GM12878 (cell line): ENCODE measurements around the gene DCDC2C.

Source experiments
- CTCF ChIP-seq, 3 experiments: IDR thresholded peaks in 2 of 3; conservative IDR thresholded peaks in 1 of 3; 2 replicates each; pipeline ENCODE4 v1.5.1; 2011; ENCODE audit warnings: low read depth in 3 of 3, low read length in 3 of 3, mild to moderate bottlenecking in 3 of 3, control low read depth in 2 of 3, moderate library complexity in 2 of 3, inconsistent platforms in 1 of 3, mixed read lengths in 1 of 3; ENCODE audit not compliant: control insufficient read depth in 2 of 3, insufficient read depth in 1 of 3; ENCODE audit errors: extremely low read depth in 1 of 3
- ESRRA ChIP-seq: IDR thresholded peaks from 2 replicates; pipeline ENCODE4 v1.6.1; 2012; ENCODE audit warnings: mild to moderate bottlenecking, low read length, improper control_type of control experiment
- NR2C2 ChIP-seq: IDR thresholded peaks from 2 replicates; pipeline ENCODE4 v1.6.1; 2011; ENCODE audit warnings: borderline replicate concordance, low read depth; ENCODE audit not compliant: control insufficient read depth, insufficient read length
- RUNX3 ChIP-seq: IDR thresholded peaks from 2 replicates; pipeline ENCODE4 v1.6.1; 2012; ENCODE audit warnings: low read length, inconsistent platforms
- ZBTB33 ChIP-seq: fragments of 450-650 bp; IDR thresholded peaks from 2 replicates; pipeline ENCODE4 v1.6.1; 2017; ENCODE audit warnings: mild to moderate bottlenecking

GRCh38 chr2:3873899-3874298 lies 170.5 kb downstream of the DCDC2C start:
- no peak for TF ChIP-seq ESRRA
- TF ChIP-seq CTCF (IDR thresholded peaks at IDR 0.05 in 2 of 3, conservative IDR thresholded peaks at IDR 0.05 in 1 of 3; ENCODE audit: control insufficient read depth in 2 of 3, extremely low read depth in 1 of 3, insufficient read depth in 1 of 3, low read depth in 3 of 3, low read length in 3 of 3): no peak
- no peak for TF ChIP-seq ZBTB33
- no peak for TF ChIP-seq NR2C2
- no peak for TF ChIP-seq RUNX3
